ENCODE results near the gene FRMD5.

The FRMD5 gene

GRCh38 chr15:44075535-44075934, 119.5 kb downstream of the FRMD5 start:
- H3K4me3 ChIP-seq (ENCODE audit: extremely low read depth, insufficient read depth, low read length, poor library complexity, severe bottlenecking): no peak overlapping the region
- H3K9me3 ChIP-seq (ENCODE audit: control insufficient read depth, low read length): no peaks in the 10 kb centered on the region
- no peaks in the 10 kb centered on the region for H3K4me1 ChIP-seq (ENCODE audit: control insufficient read depth, insufficient read depth, low read length, poor library complexity, severe bottlenecking)
- WGBS, 2 experiments (ENCODE audit: insufficient coverage in 2 of 2): 33% methylated on average over 1 of the region's 3 CpGs; no CpG with 5 or more reads in 1 of the 2 experiments
- no peaks in the 10 kb centered on the region for H3K36me3 ChIP-seq (ENCODE audit: control insufficient read depth, insufficient read depth, low read length)
- no peak overlapping the region for H3K27ac ChIP-seq (ENCODE audit: low read depth, low read length, severe bottlenecking)

- no peak overlapping the region for H3K4me3 ChIP-seq (ENCODE audit: extremely low read depth, insufficient read depth, low read length, poor library complexity, severe bottlenecking)
- no peaks in the 10 kb centered on the region for H3K36me3 ChIP-seq (ENCODE audit: control insufficient read depth, insufficient read depth, low read length)
- WGBS, 2 experiments (ENCODE audit: insufficient coverage in 2 of 2): 67 to 89% methylated on average over 1 of the region's 1 CpG
Measured at GRCh38 chr15:44069489-44069888, 125.6 kb downstream of the FRMD5 start.

GRCh38 chr15:44068347-44068746, 126.7 kb downstream of the FRMD5 start:
- no peaks in the 10 kb centered on the region for H3K9me3 ChIP-seq (ENCODE audit: control insufficient read depth, low read length)
- no peak overlapping the region for H3K4me3 ChIP-seq (ENCODE audit: extremely low read depth, insufficient read depth, low read length, poor library complexity, severe bottlenecking)
- no peak overlapping the region for H3K27ac ChIP-seq (ENCODE audit: low read depth, low read length, severe bottlenecking)
- H3K36me3 ChIP-seq (ENCODE audit: control insufficient read depth, insufficient read depth, low read length): no peaks in the 10 kb centered on the region
- 71 to 77% methylated on average over 1 of the region's 2 CpGs for WGBS, 2 experiments (ENCODE audit: insufficient coverage in 2 of 2)
- no peaks in the 10 kb centered on the region for H3K4me1 ChIP-seq (ENCODE audit: control insufficient read depth, insufficient read depth, low read length, poor library complexity, severe bottlenecking)

More at GRCh38 chr15:44069489-44069888, 125.6 kb downstream of the FRMD5 start:
- Histone ChIP-seq H3K9me3 (ENCODE audit: control insufficient read depth, low read length) (no peaks in the 10 kb centered on the region), H3K27ac (ENCODE audit: low read depth, low read length, severe bottlenecking) (no peak overlapping the region), H3K4me1 (ENCODE audit: control insufficient read depth, insufficient read depth, low read length, poor library complexity, severe bottlenecking) (no peaks in the 10 kb centered on the region)

- Histone ChIP-seq H3K4me3 (ENCODE audit: extremely low read depth, insufficient read depth, low read length, poor library complexity, severe bottlenecking) (no peak overlapping the region), H3K4me1 (ENCODE audit: control insufficient read depth, insufficient read depth, low read length, poor library complexity, severe bottlenecking) (no peaks in the 10 kb centered on the region), H3K27ac (ENCODE audit: low read depth, low read length, severe bottlenecking) (no peak overlapping the region), H3K36me3 (ENCODE audit: control insufficient read depth, insufficient read depth, low read length) (no peaks in the 10 kb centered on the region), H3K9me3 (ENCODE audit: control insufficient read depth, low read length) (no peaks in the 10 kb centered on the region)
- WGBS, 2 experiments (ENCODE audit: insufficient coverage in 2 of 2): 44 to 49% methylated on average over 4 of the region's 8 CpGs
Measured at GRCh38 chr15:44066211-44066827, 128.8 kb downstream of the FRMD5 start.

- Histone ChIP-seq H3K4me3 (ENCODE audit: extremely low read depth, insufficient read depth, low read length, poor library complexity, severe bottlenecking) (no peak overlapping the region), H3K9me3 (ENCODE audit: control insufficient read depth, low read length) (no peaks in the 10 kb centered on the region), H3K36me3 (ENCODE audit: control insufficient read depth, insufficient read depth, low read length) (no peaks in the 10 kb centered on the region), H3K4me1 (ENCODE audit: control insufficient read depth, insufficient read depth, low read length, poor library complexity, severe bottlenecking) (no peaks in the 10 kb centered on the region), H3K27ac (ENCODE audit: low read depth, low read length, severe bottlenecking) (no peak overlapping the region)
- 88% methylated on average over 1 of the region's 1 CpG; no CpG with 5 or more reads in 1 of the 2 experiments for WGBS, 2 experiments (ENCODE audit: insufficient coverage in 2 of 2)
Measured at GRCh38 chr15:44064706-44065105, 130.4 kb downstream of the FRMD5 start.

GRCh38 chr15:44058126-44058525, 136.9 kb downstream of the FRMD5 start:
- no peak overlapping the region for H3K27ac ChIP-seq (ENCODE audit: low read depth, low read length, severe bottlenecking)

GRCh38 chr15:44045661-44046060, 149.4 kb downstream of the FRMD5 start:
- Histone ChIP-seq H3K27ac (ENCODE audit: low read depth, low read length, severe bottlenecking) (no peak overlapping the region), H3K4me3 (ENCODE audit: extremely low read depth, insufficient read depth, low read length, poor library complexity, severe bottlenecking) (no peak overlapping the region), H3K36me3 (ENCODE audit: control insufficient read depth, insufficient read depth, low read length) (no peaks in the 10 kb centered on the region), H3K9me3 (ENCODE audit: control insufficient read depth, low read length) (no peaks in the 10 kb centered on the region), H3K4me1 (ENCODE audit: control insufficient read depth, insufficient read depth, low read length, poor library complexity, severe bottlenecking) (no peaks in the 10 kb centered on the region)

More at GRCh38 chr15:44058126-44058525, 136.9 kb downstream of the FRMD5 start:
- 86 to 100% methylated on average over 1 of the region's 2 CpGs for WGBS, 2 experiments (ENCODE audit: insufficient coverage in 2 of 2)
- no peaks in the 10 kb centered on the region for H3K36me3 ChIP-seq (ENCODE audit: control insufficient read depth, insufficient read depth, low read length)
- no peak overlapping the region for H3K4me3 ChIP-seq (ENCODE audit: extremely low read depth, insufficient read depth, low read length, poor library complexity, severe bottlenecking)
- no peaks in the 10 kb centered on the region for H3K9me3 ChIP-seq (ENCODE audit: control insufficient read depth, low read length)
- no peaks in the 10 kb centered on the region for H3K4me1 ChIP-seq (ENCODE audit: control insufficient read depth, insufficient read depth, low read length, poor library complexity, severe bottlenecking)

GRCh38 chr15:44045217-44045616, 149.9 kb downstream of the FRMD5 start:
- Histone ChIP-seq H3K9me3 (ENCODE audit: control insufficient read depth, low read length) (no peaks in the 10 kb centered on the region), H3K36me3 (ENCODE audit: control insufficient read depth, insufficient read depth, low read length) (no peaks in the 10 kb centered on the region), H3K4me1 (ENCODE audit: control insufficient read depth, insufficient read depth, low read length, poor library complexity, severe bottlenecking) (no peaks in the 10 kb centered on the region), H3K4me3 (ENCODE audit: extremely low read depth, insufficient read depth, low read length, poor library complexity, severe bottlenecking) (no peak overlapping the region), H3K27ac (ENCODE audit: low read depth, low read length, severe bottlenecking) (no peak overlapping the region)
- 57 to 75% methylated on average over 1 to 2 of the region's 3 CpGs for WGBS, 2 experiments (ENCODE audit: insufficient coverage in 2 of 2)

- 53 to 69% methylated on average over 7 to 8 of the region's 8 CpGs for WGBS, 2 experiments (ENCODE audit: insufficient coverage in 2 of 2)
- H3K36me3 ChIP-seq (ENCODE audit: control insufficient read depth, insufficient read depth, low read length): no peaks in the 10 kb centered on the region
- H3K4me3 ChIP-seq (ENCODE audit: extremely low read depth, insufficient read depth, low read length, poor library complexity, severe bottlenecking): no peak overlapping the region
- peaks cover 6% of the 10 kb centered on the region for H3K4me1 ChIP-seq (ENCODE audit: control insufficient read depth, insufficient read depth, low read length, poor library complexity, severe bottlenecking)
- no peaks in the 10 kb centered on the region for H3K9me3 ChIP-seq (ENCODE audit: control insufficient read depth, low read length)
- peak overlapping the region; percentile 36 for H3K27ac ChIP-seq (ENCODE audit: low read depth, low read length, severe bottlenecking)
Measured at GRCh38 chr15:44038755-44039191, 156.3 kb downstream of the FRMD5 start.

- no peak overlapping the region for H3K4me3 ChIP-seq (ENCODE audit: extremely low read depth, insufficient read depth, low read length, poor library complexity, severe bottlenecking)
- WGBS, 2 experiments (ENCODE audit: insufficient coverage in 2 of 2): 82 to 94% methylated on average over 2 to 3 of the region's 7 CpGs
- H3K27ac ChIP-seq (ENCODE audit: low read depth, low read length, severe bottlenecking): no peak overlapping the region
- no peaks in the 10 kb centered on the region for H3K36me3 ChIP-seq (ENCODE audit: control insufficient read depth, insufficient read depth, low read length)
- peaks cover 6% of the 10 kb centered on the region for H3K4me1 ChIP-seq (ENCODE audit: control insufficient read depth, insufficient read depth, low read length, poor library complexity, severe bottlenecking)
- H3K9me3 ChIP-seq (ENCODE audit: control insufficient read depth, low read length): no peaks in the 10 kb centered on the region
Measured at GRCh38 chr15:44035781-44036699, 159.0 kb downstream of the FRMD5 start.
